Stimulated activated CD4-positive, alpha-beta T cell treated with anti-CD3 and anti-CD28 coated beads, Interleukin-15, amount 100 ng/mL, for 48 hours (primary cell): ENCODE measurements around the gene RBM20.
A peak's percentile ranks its signal among the peaks of the same experiment; 100 is the strongest.

ENCODE experiments used
- DNase-seq, 2 donors: peaks; one replicate each; pipeline ENCODE4 v3.0.0-alpha.2; 2020; ENCODE audit warnings: low read depth in 2 of 2

Gene RBM20

DNA sequence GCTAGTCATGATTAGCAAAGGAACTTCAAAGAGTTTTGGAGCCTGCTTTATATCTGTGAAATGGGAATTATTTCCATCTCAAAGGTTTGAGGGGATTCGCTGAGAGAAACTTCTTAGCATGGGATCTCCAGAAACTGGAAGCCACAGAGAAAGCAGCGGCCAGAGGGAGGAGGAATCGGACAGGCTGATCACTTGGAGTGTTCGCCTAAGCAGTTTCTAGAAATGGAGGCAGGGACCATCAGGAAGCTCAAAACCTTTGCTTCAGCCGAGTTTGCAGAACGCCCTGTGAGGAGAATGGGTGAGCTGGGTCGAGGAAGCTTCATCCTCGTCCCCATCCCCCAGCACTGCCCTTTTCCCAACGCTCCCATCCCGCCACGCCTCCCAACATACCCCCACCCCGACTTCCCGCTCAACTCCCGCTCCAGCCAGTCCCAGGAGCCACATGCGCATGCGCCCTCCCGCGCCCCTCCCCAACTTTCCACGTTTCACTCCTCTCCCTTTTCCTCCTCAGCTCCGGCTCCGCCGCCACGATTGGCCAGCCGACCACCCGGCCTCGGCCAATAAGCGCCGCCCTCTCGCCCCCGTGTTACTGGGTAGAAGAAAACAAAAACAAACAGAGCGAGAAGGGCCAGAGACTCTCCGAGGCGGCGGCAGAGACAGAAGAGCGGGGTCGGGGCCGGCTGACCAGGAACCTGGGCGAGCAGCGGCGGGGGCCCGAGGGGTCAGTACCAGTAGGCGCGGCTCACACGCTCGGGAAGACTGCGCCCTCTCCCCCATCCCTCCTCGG is 227.4 kb downstream of the RBM20 start, which contains the start of gene PDCD4:
PDCD4 (plus strand) TSS at position 631 of the 787 bp plus-strand sequence. CDS start 4,100 bp downstream, outside the sequence.
- peak; percentile 92 to 95 for DNase-seq

DNA sequence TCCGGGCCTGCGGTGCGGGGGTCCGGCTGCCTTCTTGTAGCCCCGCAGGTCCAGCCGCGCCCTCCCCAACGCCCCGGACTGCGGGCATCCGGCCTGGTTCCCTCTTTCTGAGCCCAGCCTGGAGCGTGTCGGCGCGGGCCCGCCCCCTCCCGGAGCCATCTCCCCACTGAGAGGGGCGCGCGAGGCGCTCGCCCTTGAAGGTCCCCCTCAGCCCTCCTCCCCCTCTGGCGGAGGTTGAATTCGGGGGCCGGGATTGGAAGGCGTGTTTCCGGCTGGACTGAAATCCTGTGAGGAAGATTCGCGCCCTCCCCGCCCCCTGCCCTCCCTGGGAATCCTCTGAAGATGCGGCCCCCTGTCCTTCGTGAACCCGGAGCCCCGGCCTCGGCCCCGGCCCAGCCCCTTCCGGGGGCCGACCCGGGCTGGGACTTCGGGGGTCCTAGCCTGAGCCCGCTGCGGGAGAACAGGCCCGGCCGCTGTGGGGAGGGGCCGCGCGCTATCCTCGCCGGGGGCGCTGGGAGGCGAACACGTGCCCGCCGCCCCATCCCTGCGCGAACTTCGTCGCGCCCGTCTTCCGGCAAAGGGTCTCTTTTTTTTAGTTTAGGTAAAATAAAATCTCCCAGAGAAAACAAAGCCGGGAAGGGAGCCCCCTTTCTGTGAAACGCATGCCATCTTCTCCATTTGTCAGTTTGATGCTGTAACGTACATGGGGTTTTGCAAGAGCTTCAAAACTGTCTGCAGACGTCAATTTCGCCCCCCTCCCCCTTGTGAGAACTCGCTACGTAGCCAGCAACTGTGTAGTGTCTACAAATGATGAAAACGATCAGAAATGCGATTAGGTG is 228.2 kb downstream of the RBM20 start:
- DNase-seq: peak; percentile 63 to 73

DNA sequence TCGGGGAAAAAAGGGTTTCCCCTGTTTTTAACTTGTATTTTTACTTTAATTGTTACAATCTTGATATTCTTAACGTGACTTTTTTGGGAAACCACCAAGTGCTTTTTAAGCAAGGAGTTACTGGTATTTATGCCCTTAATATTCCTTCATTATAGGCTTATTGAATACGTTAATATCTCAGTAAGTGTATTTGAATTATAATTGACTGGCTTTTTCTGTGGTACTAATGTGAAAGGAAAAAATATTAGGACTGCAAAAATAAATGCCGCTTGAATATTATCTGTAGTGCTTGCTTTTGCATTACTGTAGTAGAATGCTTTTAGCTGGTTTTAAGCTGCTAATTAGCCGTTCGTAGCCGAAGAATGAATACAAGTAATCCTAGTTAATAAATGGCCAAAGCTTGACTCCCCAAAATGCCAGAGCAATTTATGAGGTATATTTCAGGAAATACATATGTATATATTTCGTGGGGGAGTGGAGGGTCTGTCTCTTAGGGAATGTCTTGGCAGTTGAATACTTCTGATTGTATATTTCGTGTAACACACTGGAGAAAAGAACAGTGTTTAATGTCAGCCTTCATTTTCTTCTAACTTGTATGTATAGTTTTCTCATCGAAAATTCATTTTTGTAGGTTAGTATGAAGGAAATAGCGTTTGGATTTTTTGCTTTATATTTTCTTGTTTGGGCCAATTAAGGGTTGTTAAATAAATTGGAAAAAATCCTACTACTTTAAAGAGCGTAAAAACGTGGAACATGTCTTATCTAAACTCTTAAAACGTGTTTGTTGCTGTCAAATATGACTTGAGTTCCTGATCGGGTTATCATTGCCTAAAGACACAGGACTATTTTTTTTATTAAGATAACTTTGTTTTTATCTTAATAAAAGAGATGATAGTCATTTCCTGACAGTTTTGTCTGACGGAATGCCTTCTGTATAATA is 229.1 kb downstream of the RBM20 start:
- DNase-seq: no peak

DNA sequence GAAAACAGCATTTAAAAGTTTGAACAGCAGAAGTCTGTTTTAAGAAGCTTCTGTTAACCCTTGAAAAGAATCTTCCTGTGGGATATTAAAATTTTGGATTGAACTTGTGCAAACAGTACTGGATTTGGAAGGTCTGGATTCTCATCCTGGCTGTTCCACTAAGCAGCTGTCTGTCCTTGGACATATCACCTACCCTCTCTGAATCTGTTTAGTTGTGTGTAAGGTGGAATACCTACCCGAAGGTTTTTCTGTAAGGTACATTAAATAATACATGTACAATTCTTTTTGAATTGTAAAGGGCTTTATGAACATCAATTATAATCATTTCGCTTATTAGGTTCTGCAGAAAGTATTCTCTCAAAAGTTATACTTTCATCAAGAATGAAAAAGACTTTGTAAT is 229.8 kb downstream of the RBM20 start:
- DNase-seq: no peak

DNA sequence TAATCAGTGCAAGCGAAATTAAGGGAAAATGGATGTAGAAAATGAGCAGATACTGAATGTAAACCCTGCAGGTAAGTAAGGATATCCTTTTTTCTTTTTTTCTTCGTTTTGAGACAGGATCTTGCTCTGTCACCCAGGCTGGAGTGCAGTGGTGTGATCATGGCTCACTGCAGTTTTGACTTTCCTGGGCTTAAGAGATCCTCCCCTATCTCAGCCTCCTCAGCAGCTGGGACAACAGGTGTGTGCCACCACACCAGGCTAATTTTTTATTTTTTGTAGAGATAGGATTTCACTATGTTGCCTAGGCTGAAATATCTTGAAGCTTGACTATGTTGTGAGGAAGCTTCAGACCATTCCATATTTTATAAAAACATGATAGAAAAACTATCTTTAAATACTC is 231.9 kb downstream of the RBM20 start:
- DNase-seq: no peak

DNA sequence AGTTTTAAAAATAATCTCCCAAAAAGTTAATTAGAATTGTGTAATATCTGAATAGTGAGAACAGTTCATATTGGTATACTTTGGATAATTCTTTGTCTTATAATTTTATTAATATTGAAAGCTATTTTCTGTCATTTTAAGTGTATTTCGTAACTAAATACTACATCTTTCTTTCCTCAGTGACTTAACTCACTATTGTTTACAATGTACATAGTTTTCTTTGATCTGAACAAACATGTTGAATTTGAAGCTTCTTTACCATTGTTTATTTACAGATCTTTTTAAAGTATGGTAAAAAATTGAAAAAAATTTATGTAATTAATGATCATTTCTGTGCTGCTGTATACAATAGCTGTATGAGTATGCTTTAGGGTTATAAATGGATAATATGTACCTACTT is 232.7 kb downstream of the RBM20 start:
- DNase-seq: no peak

DNA sequence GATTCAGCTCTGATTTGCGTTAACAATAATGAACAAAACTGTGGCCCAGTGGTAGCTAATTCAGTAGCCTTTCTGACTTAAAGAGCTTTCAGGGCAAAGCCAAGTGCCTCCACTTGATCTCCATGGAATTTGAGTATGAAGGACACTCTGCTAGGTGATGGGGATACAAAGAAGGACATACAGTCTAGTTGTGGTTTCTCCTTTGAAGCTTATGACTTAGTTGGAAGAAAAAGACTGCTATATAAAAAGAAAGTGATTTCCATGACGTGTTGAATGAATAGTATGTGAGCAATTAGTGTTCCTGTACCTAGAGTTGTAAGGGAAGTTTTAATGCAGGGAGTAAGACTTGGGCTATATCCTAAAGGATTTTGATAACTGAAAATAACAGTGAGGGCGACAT is 235.9 kb downstream of the RBM20 start:
- DNase-seq: no peak

DNA sequence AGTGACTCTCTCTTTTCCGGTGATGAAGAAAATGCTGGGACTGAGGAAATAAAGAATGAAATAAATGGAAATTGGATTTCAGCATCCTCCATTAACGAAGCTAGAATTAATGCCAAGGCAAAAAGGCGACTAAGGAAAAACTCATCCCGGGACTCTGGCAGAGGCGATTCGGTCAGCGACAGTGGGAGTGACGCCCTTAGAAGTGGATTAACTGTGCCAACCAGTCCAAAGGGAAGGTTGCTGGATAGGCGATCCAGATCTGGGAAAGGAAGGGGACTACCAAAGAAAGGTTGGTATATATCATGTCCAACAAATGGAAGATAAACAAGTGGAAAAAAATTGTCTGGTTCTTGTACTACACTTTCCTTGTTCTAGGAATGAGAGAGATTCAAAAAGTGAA is 237.1 kb downstream of the RBM20 start:
- DNase-seq: no peak

DNA sequence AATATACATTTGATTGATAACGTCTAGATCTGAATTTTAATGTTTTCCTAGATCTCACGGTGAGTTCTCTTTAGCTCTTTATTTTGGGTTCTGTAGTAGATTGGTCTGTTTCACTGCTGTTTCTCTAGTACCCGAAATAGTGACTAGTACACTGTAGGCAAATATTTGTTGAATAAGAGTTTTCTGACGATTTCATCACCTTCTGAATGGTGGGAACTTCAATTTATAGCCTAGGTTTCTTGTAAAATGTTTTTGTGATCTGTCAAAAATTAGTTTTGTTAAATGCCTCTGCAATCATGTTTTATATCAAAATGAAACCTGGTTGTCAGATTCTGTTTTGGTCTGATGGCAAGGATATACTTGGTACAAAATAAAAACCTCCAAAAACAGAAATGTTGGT is 237.8 kb downstream of the RBM20 start:
- DNase-seq: no peak

DNA sequence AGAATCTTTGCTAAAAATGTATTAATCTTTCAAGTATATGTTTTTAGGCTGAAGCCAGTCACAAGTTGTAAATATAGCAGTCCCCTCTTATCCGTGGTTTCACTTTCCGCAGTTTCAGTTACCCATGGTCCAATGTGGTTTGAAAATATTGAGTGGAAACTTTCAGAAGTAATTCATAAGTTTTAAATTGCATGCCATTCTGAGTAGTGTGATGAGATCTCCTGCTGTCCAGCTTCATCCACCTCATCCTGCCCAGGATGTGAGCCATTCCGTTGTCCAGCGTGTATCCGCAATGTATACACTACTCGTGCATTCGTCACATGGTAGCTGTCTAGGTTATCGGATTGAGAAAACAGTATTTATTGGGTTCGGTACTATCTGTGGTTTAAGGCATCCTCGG is 239.8 kb downstream of the RBM20 start:
- DNase-seq: no peak

DNA sequence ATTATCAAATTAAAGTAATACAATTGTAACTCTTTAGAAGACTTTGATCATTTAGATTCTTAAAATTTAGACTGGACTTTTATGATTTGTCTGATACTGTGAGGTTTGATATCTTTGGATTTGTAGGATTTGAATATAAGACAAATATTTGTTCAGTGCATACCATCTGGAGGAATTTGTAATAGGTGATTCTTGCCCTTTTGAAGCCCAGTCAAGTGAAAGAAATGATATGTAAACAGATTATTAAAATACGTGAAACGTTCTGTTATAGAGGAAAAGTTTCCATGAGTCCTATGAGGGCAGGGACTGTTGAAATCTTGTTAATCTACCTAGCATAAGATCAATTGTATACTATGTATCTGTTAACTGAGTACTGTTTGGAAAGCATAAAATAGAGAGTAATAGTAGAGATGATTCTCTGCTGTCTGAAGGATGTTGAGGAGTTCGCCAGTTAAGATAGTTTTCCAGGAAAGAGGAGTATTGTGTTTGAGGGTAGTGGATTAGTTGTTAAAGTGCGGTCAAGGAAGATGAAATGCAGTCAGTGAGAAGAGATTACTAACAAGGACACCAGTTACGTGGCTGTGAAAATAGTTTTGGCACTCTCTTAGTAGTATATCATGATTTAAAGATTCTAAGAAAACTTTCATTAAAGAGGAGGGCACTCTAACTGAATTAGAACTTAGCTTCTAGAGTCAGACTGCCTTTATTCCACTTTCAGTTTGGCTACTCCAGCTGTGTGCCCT is 242.0 kb downstream of the RBM20 start:
- DNase-seq: no peak

DNA sequence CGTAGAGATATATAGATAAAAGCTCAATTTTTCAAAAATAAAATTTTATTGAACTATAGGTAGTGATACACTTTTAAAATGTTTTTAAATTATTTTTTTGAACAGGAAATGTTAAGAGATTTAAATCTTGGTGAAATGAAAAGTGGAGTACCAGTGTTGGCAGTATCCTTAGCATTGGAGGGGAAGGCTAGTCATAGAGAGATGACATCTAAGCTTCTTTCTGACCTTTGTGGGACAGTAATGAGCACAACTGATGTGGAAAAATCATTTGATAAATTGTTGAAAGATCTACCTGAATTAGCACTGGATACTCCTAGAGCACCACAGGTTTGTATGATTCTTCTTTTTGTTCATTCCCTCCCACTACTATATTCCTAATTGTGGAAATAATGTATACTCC is 243.4 kb downstream of the RBM20 start:
- DNase-seq: no peak
